C4-2B (cell line): ENCODE measurements around the gene TMEM82.

Experiments used
- ZFX ChIP-seq: fragments of 450-650 bp; IDR thresholded peaks from 2 replicates; pipeline ENCODE4 v1.6.1; 2017
- TF ChIP-seq, protein P1 (sequence below): fragments of 450-650 bp; conservative IDR thresholded peaks from 2 replicates; pipeline ENCODE4 v1.5.1; 2017; ENCODE audit warnings: mild to moderate bottlenecking

DNA sequence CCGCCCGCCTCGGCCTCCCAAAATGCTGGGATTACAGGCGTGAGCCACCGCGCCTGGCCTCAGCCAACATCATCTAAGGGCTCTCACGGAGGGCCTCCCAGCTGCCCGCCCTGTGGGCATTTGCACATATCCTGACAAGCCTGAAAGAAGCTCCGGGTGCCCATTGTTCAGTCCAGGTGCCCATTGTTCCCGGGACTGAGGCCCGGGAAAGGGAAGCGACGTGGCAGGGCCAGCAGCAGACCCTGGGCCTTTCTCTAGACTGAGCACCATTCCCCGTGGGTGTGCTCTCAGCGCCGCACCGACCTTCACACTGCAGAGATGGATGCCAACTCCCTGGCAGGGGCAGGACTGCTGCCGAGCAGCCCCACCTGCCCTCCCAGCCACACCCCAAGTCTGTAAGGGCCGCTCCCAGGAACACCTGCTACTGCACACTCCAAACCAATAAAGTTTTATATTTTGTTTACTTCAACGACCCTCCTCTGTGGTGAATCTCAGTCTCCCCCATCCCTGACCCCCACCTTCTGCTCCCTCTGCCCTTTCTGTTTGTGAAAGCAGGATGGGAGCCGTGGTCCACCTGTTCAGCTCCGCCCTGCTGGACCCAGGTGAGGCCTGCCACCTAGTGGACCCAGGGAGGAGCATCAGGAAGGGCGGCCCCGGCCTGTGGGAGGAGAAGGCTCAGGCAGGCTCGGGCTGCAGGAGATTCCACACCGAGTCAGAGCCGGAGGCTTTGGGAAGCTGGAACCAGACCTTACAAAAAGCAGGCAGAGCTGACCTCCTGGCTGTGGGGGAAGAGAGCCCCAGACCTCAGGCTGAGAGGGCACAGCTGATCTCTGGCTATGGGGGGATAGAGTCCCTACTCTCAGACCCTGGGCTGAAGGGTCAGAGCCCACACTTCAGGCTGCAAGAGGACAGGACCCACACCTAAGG lies 1.1 kb upstream of the TMEM82 start:
- TF ChIP-seq, protein P1, sequence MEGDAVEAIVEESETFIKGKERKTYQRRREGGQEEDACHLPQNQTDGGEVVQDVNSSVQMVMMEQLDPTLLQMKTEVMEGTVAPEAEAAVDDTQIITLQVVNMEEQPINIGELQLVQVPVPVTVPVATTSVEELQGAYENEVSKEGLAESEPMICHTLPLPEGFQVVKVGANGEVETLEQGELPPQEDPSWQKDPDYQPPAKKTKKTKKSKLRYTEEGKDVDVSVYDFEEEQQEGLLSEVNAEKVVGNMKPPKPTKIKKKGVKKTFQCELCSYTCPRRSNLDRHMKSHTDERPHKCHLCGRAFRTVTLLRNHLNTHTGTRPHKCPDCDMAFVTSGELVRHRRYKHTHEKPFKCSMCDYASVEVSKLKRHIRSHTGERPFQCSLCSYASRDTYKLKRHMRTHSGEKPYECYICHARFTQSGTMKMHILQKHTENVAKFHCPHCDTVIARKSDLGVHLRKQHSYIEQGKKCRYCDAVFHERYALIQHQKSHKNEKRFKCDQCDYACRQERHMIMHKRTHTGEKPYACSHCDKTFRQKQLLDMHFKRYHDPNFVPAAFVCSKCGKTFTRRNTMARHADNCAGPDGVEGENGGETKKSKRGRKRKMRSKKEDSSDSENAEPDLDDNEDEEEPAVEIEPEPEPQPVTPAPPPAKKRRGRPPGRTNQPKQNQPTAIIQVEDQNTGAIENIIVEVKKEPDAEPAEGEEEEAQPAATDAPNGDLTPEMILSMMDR, result peak; percentile 86
- TF ChIP-seq ZFX, result no peak
